GM19467 (cell line): ENCODE results near the gene SLC27A3.

ENCODE experiments used
- ATAC-seq: cut with Tn5 transposase; IDR thresholded peaks from one replicate; pipeline ENCODE4 v1.9.1; 2021; ENCODE audit warnings: mild to moderate bottlenecking, moderate library complexity; ENCODE audit not compliant: unreplicated experiment

SLC27A3 gene, protein sequence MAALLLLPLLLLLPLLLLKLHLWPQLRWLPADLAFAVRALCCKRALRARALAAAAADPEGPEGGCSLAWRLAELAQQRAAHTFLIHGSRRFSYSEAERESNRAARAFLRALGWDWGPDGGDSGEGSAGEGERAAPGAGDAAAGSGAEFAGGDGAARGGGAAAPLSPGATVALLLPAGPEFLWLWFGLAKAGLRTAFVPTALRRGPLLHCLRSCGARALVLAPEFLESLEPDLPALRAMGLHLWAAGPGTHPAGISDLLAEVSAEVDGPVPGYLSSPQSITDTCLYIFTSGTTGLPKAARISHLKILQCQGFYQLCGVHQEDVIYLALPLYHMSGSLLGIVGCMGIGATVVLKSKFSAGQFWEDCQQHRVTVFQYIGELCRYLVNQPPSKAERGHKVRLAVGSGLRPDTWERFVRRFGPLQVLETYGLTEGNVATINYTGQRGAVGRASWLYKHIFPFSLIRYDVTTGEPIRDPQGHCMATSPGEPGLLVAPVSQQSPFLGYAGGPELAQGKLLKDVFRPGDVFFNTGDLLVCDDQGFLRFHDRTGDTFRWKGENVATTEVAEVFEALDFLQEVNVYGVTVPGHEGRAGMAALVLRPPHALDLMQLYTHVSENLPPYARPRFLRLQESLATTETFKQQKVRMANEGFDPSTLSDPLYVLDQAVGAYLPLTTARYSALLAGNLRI

DNA sequence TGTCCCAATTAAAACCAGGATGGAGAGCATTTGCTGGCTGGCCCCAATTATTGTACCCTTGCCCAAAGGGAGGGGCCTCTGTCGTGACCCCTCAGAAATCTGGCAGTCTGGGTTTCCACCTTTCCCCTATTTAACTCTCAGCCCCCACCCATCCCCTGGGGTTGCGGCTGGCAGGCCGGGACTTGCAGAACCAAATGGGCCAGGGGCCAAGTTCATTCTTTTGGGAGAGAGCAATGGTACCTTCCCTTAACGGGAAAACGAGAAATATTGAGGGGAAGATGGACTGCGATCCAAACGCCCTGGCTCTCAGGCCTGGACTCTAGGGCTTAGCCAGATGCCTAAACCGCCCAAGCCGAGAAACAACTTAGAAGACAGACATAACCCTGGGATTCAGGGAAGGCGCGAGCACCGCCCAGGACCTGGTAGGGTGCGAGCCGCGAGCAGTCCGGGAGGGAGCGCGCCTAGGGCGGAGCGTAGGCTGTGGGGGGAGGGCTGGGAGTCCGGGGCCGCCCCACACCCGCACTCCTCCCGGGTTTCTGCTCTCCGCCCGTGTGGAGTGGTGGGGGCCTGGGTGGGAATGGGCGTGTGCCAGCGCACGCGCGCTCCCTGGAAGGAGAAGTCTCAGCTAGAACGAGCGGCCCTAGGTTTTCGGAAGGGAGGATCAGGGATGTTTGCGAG lies at the start of gene SLC27A3:
Gene SLC27A3 (plus strand): TSS at position 628 of the 678 bp plus-strand sequence. CDS start 91 bp downstream, outside the sequence.
- peak; percentile 14 for ATAC-seq

DNA sequence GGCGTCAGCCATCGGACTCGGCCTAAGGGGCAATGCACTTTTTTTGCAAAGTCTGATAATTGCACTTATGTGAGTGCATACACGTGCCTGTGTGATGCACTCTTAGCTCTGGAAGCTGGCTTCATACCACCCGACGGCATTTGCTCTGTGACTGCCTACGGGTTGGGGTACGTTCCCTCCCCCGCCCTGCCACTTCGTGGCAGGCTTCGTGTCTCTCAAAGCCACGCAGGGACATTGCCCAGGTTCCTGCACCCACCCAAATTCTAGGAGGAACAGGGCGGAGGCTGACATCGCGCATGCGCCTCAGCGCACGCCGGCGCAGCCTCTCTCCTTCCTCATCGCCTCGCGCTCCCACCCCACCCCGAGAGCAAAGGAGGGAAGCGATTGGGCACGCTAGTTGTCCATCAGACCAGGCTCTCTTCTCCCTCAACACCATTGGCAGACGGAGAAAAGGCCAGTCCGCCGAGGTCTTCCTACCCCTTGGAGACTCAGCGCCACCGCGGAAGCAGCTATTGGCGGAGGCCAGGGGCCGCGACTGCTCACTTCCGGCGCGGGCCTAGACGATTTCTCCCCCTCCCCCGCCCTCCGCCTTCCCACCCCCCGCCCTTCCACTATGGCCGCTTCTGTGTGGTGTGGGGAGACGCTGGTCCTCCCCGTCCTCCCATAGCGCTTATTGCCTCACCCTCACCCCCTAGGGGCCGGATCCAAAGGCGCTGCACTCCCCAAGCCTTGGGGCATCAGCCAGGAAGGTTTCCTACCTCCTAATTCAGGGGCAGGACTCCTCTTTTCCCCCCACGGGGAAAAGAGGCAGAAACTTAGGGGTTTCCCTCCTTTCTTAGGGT lies 47.5 kb upstream of the SLC27A3 start, which contains the start of gene INTS3:
Gene INTS3 (plus strand): TSS at position 588 of the 842 bp plus-strand sequence. CDS start 585 bp downstream, outside the sequence.
- ATAC-seq, result peak; percentile 95

DNA sequence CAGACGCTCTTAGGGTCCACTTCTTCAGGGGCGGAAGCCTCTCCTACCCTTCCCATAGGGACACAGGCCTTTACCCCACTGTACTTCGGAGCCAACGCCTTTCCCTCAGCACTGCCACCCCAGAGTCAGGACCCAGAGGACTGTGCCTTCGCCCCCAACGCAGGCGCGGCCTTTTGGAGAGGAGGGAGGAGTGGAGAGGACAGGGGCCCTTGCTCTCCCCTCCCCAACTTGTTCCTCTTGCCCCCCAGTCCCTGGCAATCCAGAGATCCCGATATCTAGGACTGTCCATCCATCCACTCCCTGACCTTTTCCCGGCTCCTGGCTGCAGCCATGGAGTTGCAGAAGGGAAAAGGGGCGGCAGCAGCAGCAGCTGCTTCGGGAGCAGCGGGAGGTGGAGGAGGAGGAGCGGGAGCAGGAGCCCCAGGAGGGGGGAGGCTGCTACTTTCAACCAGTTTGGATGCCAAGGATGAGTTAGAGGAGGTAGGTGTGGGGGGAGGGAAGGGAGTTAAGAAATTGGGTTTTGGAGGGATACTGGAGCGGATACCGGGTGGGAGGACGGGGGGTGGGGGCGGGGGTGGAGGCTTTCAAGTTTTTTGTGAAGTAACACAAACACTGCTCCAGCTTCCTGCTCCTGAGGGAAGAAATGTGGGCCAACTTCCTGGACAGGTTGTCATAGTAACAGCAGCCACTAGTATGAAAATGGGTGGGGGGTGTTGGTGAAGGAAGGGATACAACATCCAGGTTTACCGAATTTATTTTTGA lies 46.7 kb upstream of the SLC27A3 start:
- ATAC-seq, result no peak

DNA sequence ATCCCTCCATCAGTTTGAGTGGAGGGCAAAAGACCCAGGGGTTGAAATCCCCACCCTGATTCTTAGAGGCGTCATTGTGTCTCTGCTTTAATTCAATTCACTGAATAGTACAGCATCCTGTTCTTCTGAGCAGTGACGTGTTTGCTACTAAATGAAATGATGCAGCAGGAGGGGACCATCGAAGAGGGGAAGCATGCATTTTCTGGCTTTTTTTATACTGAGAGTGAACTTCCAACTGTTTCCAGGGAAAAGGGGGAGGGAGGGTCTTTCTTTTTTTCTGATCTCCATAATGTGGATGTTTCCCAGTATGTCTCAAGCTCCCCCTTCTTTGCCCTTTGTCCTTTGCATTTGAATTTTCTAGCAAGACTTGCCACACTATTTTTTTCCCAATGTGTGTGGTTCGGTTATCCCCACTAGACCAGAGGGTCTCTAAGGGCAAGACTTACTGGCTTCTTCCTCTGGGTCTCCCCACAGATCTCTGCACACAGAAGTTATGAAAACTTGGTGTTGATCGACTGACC lies 44.7 kb upstream of the SLC27A3 start:
- ATAC-seq, result no peak

DNA sequence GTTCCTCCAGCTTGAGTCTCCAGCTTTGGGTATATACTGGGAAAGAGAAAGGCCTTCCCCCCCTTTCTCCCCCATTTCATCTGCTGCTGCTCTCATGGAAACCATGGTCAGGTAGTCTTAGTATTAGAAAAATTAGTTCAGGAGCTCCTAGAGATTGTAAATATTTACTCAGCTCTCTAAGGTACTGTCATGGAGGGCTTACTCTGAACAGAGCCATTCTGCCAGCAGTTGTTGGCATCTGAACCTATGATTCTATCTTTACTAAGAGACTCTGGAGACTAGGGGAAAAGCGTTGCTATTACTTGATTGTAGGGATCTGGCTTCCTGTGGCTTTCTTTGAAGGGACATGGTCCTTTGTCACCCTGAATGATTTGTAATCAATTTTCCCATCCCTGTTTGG lies 41.2 kb upstream of the SLC27A3 start:
- ATAC-seq, result no peak

DNA sequence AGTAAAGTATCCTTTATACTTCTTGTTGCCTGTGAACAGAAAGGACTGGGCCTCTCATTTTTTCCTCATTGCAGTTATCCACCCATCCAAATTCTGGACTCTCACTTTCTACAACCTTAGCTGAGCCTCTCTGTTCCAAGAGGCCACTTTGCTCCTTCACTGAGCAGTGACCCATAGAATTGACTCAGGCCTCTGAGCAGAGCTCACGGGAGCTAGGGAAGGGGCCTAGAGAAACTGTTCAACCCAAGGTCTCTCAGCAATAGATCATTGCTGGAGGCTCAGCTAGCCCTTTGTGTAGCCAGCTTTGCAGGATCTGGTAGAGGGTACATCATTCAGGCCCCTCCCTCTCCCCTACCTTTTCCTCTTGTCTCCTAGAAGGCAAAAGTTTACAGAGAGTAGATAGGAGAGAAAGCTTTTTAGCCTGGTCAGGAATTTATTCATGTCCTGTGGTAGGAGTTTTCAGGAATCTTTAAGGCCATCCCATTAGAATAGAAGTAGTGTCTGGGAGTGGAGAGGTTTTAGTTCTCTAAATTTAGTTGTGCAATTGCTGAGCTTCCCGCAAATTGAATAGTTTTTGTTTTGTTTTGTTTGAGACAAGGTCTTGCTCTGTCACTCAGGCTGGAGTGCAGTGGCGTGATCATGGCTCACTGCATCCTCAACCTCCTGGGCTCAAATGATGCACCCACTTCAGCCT lies 40.7 kb upstream of the SLC27A3 start:
- no peak for ATAC-seq

DNA sequence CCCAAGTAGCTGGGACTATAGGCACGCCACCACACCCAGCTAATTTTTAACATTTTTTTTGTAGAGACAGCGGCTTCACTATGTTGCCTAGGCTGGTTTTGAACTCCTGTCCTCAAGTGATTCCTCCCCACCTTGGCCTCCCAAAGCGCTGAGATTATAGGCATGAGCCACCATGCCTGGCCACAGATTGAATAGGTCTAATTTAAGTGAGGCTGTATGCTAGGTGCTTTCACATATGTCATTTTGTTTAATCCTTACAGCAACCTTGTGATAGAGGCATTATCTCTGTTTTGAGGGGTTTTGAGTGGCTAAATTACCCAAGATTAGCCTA lies 40.2 kb upstream of the SLC27A3 start:
- no peak for ATAC-seq

DNA sequence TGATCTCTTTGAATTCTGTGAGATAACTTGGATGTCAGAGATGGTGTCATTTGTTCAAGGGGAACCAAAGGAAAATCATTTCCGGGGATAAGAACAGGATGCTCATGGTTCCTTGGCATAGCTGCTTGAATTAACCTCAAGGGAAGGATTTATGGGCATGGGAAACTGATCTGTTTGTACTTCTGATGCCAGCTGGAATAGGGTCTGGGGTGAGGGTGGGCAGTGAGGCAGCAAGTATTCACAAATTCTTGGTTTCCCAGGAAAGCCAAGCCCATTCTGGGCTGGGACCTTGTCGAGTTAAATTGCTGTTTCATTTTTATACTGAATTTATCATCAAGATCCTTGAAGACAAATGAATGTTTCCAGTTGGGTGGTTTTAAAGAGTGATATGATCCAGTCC lies 33.2 kb upstream of the SLC27A3 start:
- no peak for ATAC-seq

DNA sequence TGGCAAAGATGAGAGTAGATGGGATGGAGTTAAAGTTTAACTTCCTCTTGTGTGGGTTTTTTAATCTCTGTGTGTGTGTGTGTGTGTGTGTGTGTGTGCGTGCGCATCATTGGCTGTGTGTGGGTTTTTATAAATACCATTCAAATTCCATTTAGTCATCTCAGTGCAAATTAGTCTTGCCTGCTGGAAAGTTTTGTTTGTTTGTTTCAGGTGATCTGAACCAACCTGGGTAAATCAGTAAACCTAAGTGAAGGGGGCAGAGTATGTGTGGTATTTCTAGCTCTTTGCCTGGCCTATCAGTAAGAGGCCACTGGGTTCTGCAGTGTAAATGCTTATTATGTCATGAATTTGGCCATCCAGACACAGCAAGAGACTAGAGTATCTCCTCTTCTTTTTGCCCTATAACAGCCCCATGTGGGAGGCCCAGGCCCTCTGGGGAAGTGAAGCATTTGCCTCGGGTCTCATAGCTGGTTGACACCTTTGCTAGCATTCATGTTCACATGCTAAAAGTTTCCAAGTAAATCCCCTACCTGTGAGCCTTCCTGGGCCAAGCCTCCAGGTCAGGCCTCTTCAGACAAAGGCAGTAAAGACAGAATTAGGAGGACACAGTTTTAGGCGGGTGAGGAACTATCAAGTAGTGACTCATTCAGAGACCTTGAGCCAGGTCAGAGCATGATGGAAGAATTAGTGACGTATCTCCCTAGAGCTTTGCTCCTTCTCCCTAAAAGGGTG lies 32.6 kb upstream of the SLC27A3 start:
- no peak for ATAC-seq

DNA sequence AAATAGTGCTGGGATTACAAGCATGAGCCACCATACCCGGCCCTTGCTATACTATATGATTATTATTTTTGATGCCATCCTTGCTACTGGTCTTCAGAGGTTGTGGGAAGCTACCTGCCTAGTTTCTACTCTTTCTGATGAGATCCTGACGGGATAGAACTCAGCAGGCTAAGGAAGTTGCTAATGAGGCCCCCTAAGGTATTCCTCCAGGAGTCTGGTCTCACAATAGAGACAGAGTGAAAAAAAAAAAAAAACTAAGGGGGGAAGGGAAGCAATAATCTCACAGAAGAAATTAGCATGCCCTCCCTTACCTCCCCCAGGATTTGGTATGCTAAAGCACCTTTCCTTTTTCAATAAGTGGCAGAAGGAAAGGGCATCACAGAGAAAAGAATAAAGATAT lies 29.8 kb upstream of the SLC27A3 start:
- no peak for ATAC-seq

DNA sequence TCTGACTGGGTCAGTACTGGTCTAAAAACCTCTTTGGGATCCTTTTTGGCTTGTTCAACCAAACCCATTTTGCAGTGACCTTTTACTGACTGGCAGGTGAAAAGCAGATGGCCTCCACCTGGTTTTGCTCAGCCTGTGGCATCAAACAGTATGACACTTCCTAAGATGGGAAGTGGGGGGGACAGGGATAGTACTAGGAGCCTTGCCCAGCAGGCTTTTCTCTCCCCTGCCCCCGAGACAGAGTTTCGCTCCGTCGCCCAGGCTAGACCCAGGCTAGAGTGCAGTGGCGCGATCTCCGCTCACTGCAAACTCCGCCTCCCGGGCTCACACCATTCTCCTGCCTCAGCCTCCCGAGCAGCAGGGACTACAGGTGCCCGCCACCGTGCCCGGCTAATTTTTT lies 29.0 kb upstream of the SLC27A3 start:
- no peak for ATAC-seq

DNA sequence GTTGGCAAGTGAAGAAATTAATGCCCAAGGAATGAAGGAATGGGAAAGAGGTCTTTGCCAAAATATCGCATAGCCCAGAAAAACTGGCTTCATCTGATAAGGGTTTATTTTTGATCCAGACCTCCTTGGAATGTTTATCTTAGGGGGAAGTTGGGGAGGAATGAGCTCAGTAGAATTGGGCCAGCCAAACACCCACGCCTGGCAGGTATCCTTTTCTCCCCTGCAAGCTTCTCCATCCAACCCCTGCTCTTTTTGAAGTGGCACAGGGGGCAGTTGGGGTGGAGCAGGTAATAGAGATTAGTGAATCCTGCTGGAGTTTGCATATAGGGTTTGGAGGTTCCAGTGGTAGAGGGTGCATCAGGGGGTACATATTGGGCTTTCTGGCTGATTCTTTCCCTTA lies 26.3 kb upstream of the SLC27A3 start:
- ATAC-seq, result no peak

DNA sequence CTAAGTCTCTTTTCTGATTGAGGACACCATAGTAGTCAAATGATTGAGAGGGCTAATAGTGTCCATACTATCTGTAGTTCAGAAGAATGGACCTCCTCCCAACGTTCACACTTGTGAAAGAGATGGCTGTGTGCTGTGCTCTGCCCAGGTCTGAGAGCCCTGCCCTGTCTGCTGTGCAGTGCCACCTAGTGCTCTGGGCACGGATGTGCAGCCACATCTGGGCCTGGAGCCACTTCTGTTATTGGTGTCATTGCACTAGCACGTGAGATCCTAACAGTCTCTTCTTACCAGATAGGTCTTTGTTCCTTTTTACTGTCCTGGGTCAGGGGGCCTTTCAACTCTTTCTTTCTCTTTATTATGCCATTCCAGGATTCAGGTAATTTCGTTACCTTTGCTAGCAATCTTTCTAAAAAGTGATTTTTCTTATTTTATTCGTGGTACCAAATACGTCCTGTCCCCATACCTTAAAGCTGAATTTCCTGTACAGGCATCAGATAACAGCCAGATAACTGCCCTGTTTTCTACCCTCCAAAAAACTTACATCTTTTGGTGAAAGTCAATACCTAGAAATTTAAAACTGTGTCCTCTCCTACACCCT lies 25.7 kb upstream of the SLC27A3 start:
- no peak for ATAC-seq

DNA sequence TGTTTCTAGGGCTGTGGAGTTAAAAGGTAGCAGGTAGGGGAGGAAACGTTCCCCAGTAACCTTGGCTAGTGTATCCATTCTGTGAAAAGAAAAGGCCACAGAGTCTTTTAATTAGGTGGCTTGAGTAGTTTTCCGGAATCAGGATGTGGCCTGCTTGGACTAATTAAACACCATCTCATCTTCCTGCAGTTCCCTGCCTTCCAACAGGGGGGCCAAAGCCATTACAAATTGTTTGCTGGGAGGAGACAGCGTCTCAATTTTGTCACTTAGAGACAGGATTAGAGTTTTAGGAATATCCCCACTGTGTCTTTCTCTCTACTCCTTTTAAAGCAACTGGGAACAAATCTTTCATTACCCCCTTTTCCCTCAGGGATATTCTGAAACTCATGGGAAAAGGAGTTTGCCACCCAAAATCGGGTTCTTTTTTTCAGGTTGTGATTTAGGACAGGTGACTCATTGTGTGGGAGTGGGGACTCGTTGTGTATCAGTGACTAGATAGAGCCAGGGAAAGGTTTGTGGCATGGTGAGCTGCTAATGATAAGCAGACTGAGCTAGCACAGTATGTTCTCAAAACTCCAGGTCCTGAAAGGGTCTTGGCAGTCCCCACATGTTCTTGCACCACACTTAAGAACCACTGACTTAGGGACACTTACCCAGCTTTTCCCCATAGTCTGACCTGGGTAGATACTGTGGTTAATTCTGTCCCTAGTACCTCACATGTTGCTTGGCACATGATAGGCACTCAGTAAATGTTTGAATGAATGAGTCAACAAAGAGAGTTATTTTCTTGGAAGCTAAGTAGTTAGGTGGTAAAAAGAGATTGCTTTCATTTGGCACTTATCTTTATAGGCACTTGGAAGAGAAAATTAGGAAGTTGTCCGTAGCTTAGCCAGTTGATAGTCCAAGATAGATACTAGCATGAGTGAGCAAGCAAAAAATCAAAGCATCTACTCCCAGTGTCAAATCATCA lies 24.9 kb upstream of the SLC27A3 start:
- ATAC-seq, result no peak

DNA sequence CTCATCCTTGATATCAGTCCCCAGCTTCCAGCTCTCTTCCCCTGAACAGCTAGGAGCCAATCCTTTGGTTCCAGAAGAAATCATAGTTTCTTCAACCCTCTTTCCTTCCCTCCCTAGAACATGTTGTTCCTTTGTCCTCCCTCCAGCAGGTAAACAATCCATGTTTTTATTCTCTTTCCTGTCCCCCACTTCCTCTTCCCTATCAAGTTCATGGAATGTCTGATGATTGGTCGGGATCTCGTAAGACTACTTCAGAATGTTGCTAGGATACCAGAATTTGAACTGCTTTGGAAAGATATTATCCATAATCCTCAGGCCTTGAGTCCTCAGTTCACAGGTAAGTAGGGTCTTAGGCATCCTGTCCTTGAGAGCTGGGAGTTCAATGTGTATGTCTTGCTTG lies 23.1 kb upstream of the SLC27A3 start:
- ATAC-seq, result no peak

DNA sequence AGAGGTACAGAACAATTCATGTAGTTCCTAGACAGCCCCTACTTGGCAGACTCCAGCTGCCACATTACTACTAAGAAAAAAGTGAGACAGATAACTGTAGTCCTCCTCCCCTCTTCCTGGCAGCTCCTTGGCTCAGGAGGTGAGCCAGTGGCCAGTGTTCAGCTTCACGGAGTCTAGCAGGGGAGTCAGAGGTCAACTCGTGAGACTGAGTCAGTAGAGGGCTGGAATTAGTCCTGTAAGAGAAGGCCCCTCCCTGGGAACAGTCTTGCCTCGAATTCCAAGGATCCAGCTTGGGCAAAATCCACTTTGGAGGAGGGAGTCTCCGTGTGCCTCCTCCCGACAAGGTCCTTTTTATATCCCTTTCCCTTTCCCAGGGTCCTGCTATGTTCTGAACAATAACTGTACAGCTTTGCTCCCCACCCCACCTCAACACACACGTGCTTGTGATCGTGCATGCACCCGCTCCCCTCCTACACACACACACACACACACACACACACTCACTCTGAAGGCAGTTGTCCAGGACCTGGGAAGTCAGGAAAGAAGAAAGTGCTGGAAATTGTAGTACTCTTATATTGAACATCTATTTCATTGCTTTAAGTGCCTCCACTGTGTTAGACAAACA lies 22.5 kb upstream of the SLC27A3 start:
- no peak for ATAC-seq

DNA sequence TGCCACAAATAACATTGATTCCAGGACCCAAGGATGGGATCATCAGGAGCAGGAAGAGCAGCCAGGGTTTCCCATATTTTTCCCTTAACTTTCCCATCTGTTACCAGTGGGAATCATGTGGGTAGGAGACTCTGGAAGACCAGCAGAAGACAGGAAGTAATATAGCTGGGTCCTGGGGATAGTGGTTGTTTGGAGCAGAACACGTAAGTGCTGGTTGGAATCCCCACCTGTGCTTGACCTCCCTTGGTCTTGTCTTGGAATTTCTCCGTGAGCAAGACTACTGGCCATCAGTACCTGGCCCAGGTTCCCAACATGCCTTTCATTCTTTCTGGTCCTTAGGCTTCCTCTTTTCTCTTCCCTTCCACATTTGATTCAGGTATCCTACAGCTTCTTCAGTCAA lies 20.9 kb upstream of the SLC27A3 start:
- no peak for ATAC-seq
